Spleen (tissue), 11 donors: ENCODE data around the gene MRPS11. TPM values are rescaled to one million over a fixed set of nuclear protein-coding genes. Genes with fewer than 3 reads are reported as not detected.

Source experiments
- DNase-seq: peaks from one replicate; pipeline ENCODE4 v3.0.0-alpha.2; 2020
- H3K27ac ChIP-seq, 8 donors: fragments of 200-600 bp; sonication (generic) in 7 of 8; 1 replicate in 4 of 8; 2 replicates in 4 of 8; pipeline versions ENCODE4 v1.5.0 to v1.8.0; 2016 to 2021; ENCODE audit warnings: inconsistent platforms in 4 of 8, mild to moderate bottlenecking in 4 of 8, moderate library complexity in 1 of 8
- H3K27me3 ChIP-seq, 7 donors: fragments of 200-600 bp; sonication (generic) in 6 of 7; replicated peaks in 1 of 7; 1 replicate in 4 of 7; 2 replicates in 3 of 7; pipeline versions ENCODE4 v1.5.0 to v1.8.0; 2016 to 2021; ENCODE audit warnings: inconsistent platforms in 3 of 7, mild to moderate bottlenecking in 1 of 7
- H3K36me3 ChIP-seq, 6 donors: fragments of 200-600 bp; sonication (generic) in 5 of 6; 1 replicate in 4 of 6; 2 replicates in 2 of 6; pipeline versions ENCODE4 v1.5.0 to v1.8.0; 2016 to 2021; ENCODE audit warnings: inconsistent platforms in 2 of 6
- H3K4me1 ChIP-seq, 6 donors: fragments of 200-600 bp; sonication (generic) in 5 of 6; 1 replicate in 3 of 6; 2 replicates in 3 of 6; pipeline versions ENCODE4 v1.5.0 to v1.8.0; 2016 to 2021; ENCODE audit warnings: inconsistent platforms in 3 of 6
- H3K4me3 ChIP-seq, 8 donors: fragments of 200-600 bp; sonication (generic) in 7 of 8; 1 replicate in 4 of 8; 2 replicates in 4 of 8; pipeline versions ENCODE4 v1.5.0 to v1.8.0; 2016 to 2021; ENCODE audit warnings: inconsistent platforms in 4 of 8, mild to moderate bottlenecking in 4 of 8, moderate library complexity in 2 of 8
- H3K9me3 ChIP-seq, 8 donors: fragments of 200-600 bp; sonication (generic) in 7 of 8; 1 replicate in 4 of 8; 2 replicates in 4 of 8; pipeline versions ENCODE4 v1.5.0 to v1.8.0; 2016 to 2021; ENCODE audit warnings: inconsistent platforms in 4 of 8
- CTCF ChIP-seq, 11 experiments: fragments of 200-600 bp in 7 of 11; fragments of 450-650 bp in 4 of 11; sonication (generic) in 4 of 11; IDR thresholded peaks in 8 of 11; conservative IDR thresholded peaks in 3 of 11; 1 replicate in 7 of 11; 2 replicates in 4 of 11; pipeline versions ENCODE4 v1.4.0 to v1.8.0; 2016 to 2021; ENCODE audit warnings: antibody characterized with exemption in 11 of 11, inconsistent platforms in 4 of 11, mild to moderate bottlenecking in 1 of 11
- POLR2A ChIP-seq, 3 donors: fragments of 450-650 bp; IDR thresholded peaks; one replicate each; pipeline ENCODE4 v1.5.1; 2017; ENCODE audit warnings: antibody characterized with exemption in 3 of 3, mild to moderate bottlenecking in 1 of 3
- POLR2AphosphoS5 ChIP-seq, 3 donors: sonication (generic); formaldehyde crosslinking; IDR thresholded peaks; one replicate each; pipeline ENCODE4 v1.5.1; 2017; ENCODE audit warnings: antibody characterized with exemption in 3 of 3
- WGBS, 5 donors: extraction: QIAGEN DNeasy Blood & Tissue Kit in 3 of 5; methylation state at CpG; one replicate each; pipeline versions ENCODE4 v1.1.5 to v1.1.7; 2013 to 2018; 5-methylcytosine and 5-hydroxymethylcytosine counted together
- intact Hi-C: fragments of 100-400 bp; cut with DNase I; formaldehyde crosslinking; loops from one replicate; pipeline ENCODE4 v1.15.0; 2023; ENCODE audit warnings: low total_unique reads
- polyA plus RNA-seq, 3 donors: library from polyadenylated mRNA; stranded (reverse); fragments of 200-250 nt; gene quantifications; one replicate each; pipeline ENCODE4 v1.2.1, GENCODE V29; 2013
- total RNA-seq, 7 donors: library from RNA; depleted of rRNA in 3 of 7; stranded (reverse); fragments of >200 nt in 3 of 7; fragmentation: NEBNext Ultra II Directional in 4 of 7; extraction: Animal tissue kit (Norgen Biotek cat#: 25700) in 4 of 7; gene quantifications; one replicate each; pipeline versions ENCODE4 v1.1.0 to v1.2.1, GENCODE V29; 2016 to 2021
- donor health status: healthy with polysubstance abuse.
- donor health status: DM: no; HTN: no; CAD: no; lungs with moderate emphysema.
- donor health status: DM: no; HTN: no; CAD: no.
- donor health status: Bipolar disorder and iron deficiency.
- donor health status: healthy.
- donor health status: DM: no; HTN: no; CAD: no.
- donor health status: DM: yes; HTN: yes; CAD: no.

The MRPS11 gene
- total and polyA plus RNA-seq, 10 donors: 24.6 to 42.2 (median 33.4) TPM

GRCh38 chr15:88477126-88477525 is 9.6 kb downstream of the MRPS11 start:
- DNase-seq: no peak
- Histone ChIP-seq H3K27me3 (no peaks in the 10 kb centered on the region), H3K27ac (no peak overlapping the region), H3K9me3 (no peaks in the 10 kb centered on the region), H3K4me1 (peaks cover 0 to 6% (median 0%) of the 10 kb centered on the region in 6 donors), H3K4me3 (no peak overlapping the region), H3K36me3 (peaks cover 0 to 91% (median 76%) of the 10 kb centered on the region in 6 donors)
- TF ChIP-seq POLR2A (IDR thresholded peaks at IDR 0.05): no peak
- intact Hi-C loops: no loop called here
- WGBS, 5 donors: 95 to 98% (median 97%) methylated on average over 7 of the region's 7 CpGs

GRCh38 chr15:88477904-88478303 is 10.4 kb downstream of the MRPS11 start:
- 90 to 97% (median 93%) methylated on average over 5 of the region's 5 CpGs for WGBS, 5 donors
- TF ChIP-seq POLR2AphosphoS5 (IDR thresholded peaks at IDR 0.05) (no peak), CTCF (IDR thresholded peaks at IDR 0.05 in 8 of 11, conservative IDR thresholded peaks at IDR 0.05 in 3 of 11) (no peak)
- H3K4me3 ChIP-seq: no peak overlapping the region
- H3K4me1 ChIP-seq: peaks cover 0 to 6% (median 0%) of the 10 kb centered on the region in 6 donors
- H3K36me3 ChIP-seq: peaks cover 0 to 84% (median 70%) of the 10 kb centered on the region in 6 donors
- H3K27ac ChIP-seq: no peak overlapping the region
- H3K9me3 ChIP-seq: no peaks in the 10 kb centered on the region
- no peaks in the 10 kb centered on the region for H3K27me3 ChIP-seq
- no peak for DNase-seq
- intact Hi-C loops: no loop called here

- Histone ChIP-seq H3K27me3 (no peaks in the 10 kb centered on the region), H3K9me3 (no peaks in the 10 kb centered on the region), H3K36me3 (peaks cover 0 to 71% (median 58%) of the 10 kb centered on the region in 6 donors), H3K4me1 (peaks cover 0 to 6% (median 0%) of the 10 kb centered on the region in 6 donors), H3K27ac (no peak overlapping the region), H3K4me3 (no peak overlapping the region)
- 67 to 97% (median 90%) methylated on average over 3 of the region's 3 CpGs for WGBS, 5 donors
- TF ChIP-seq POLR2A (IDR thresholded peaks at IDR 0.05) (no peak), POLR2AphosphoS5 (IDR thresholded peaks at IDR 0.05) (no peak), CTCF (IDR thresholded peaks at IDR 0.05 in 8 of 11, conservative IDR thresholded peaks at IDR 0.05 in 3 of 11) (no peak)
- DNase-seq: no peak
- intact Hi-C loops: no loop called here
Measured at GRCh38 chr15:88479169-88479568, 11.7 kb downstream of the MRPS11 start.

- no peaks in the 10 kb centered on the region for H3K9me3 ChIP-seq
- peaks cover 0 to 6% (median 0%) of the 10 kb centered on the region in 6 donors for H3K4me1 ChIP-seq
- H3K27ac ChIP-seq: no peak overlapping the region
- peaks cover 0 to 53% (median 41%) of the 10 kb centered on the region in 6 donors for H3K36me3 ChIP-seq
- DNase-seq: no peak
- intact Hi-C loops: no loop called here
- no peak overlapping the region for H3K4me3 ChIP-seq
- 90 to 95% (median 93%) methylated on average over 8 of the region's 8 CpGs for WGBS, 5 donors
- no peak for TF ChIP-seq POLR2AphosphoS5 (IDR thresholded peaks at IDR 0.05)
- no peak for TF ChIP-seq CTCF (IDR thresholded peaks at IDR 0.05 in 8 of 11, conservative IDR thresholded peaks at IDR 0.05 in 3 of 11)
- no peaks in the 10 kb centered on the region for H3K27me3 ChIP-seq
Measured at GRCh38 chr15:88480981-88481380, 13.5 kb downstream of the MRPS11 start.

- no peaks in the 10 kb centered on the region for H3K4me1 ChIP-seq
- intact Hi-C loops: no loop called here
- H3K4me3 ChIP-seq: no peak overlapping the region
- peaks cover 0 to 40% (median 28%) of the 10 kb centered on the region in 6 donors for H3K36me3 ChIP-seq
- TF ChIP-seq POLR2AphosphoS5 (IDR thresholded peaks at IDR 0.05): no peak
- TF ChIP-seq POLR2A (IDR thresholded peaks at IDR 0.05): no peak
- TF ChIP-seq CTCF (IDR thresholded peaks at IDR 0.05 in 8 of 11, conservative IDR thresholded peaks at IDR 0.05 in 3 of 11): no peak
- no peak for DNase-seq
- H3K27ac ChIP-seq: no peak overlapping the region
- no peaks in the 10 kb centered on the region for H3K9me3 ChIP-seq
- WGBS, 5 donors: 6 to 34% (median 20%) methylated on average over 1 of the region's 1 CpG
- H3K27me3 ChIP-seq: no peaks in the 10 kb centered on the region
Measured at GRCh38 chr15:88482263-88482662, 14.8 kb downstream of the MRPS11 start.
